ENCODE data around the gene CDC42.
"Not testable (repeated sequence)": the region's sequence is repeated elsewhere in the genome, so short reads cannot be mapped to it uniquely, and the experiment has no call there.

The CDC42 gene

DNA sequence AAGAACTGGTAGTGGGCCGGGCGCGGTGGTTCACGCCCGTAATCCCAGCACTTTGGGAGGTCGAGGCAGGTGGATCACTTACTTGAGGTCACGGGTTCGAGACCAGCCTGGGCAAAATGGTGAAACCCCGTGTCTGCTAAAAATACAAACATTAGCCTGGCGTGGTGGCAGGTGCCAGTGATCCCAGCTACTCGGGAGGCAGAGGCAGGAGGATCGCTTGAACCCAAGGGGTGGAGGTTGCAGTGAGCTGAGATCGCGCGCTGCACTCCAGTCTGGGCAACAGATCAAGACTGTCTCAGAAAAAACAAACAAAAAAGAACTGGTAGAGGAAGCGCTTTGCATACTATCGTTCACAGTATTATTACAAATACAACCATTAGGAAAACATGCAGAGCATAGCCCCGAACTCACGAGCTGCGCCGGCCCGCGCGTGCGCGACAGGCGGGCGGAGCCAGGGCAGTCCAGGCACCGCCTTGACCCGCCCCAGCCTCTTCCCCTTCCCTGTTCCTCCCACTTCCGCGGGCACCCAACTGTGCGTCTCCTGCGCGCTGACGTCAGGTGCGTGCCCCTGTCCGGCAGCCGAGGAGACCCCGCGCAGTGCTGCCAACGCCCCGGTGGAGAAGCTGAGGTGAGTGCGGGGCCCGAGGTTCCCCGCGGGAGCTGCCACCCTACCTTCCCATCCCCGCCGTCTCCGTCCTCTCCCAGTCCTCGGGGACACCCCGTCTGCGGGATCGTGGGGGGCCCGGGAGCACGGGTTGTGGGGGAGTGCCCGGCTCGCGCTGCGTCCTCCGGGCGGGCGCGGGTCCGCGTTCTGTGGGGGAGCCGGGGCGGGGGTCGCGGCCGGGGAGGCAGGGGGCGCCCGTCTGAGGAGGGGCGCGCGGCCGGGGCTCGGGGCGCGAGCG is at the start of gene CDC42:
TSS of gene CDC42 (plus strand) at position 595 of the 902 bp plus-strand sequence. CDS start 25,770 bp downstream, outside the sequence.
- DNase-seq, result peak; percentile 94

DNA sequence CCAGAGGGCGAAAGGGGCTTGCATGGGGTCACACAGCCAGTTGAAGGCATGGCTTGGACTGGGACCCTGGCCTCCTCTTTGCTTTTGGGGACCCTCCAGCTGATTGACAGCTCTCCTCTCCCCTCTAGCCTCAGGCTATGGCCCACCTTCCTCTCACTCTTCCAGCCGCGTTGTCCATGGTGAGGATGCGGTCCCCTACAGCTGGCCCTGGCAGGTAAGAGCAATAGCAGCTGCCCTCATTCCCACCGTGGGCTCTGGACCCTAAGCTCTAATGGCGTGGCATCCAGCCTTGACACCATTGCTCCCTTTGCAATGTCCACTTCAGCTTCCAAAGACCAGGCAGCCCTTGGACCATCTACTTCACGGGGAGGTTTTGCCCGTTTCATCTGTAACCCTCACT is 49.6 kb upstream of the CDC42 start:
- DNase-seq, result not testable (repeated sequence)

DNA sequence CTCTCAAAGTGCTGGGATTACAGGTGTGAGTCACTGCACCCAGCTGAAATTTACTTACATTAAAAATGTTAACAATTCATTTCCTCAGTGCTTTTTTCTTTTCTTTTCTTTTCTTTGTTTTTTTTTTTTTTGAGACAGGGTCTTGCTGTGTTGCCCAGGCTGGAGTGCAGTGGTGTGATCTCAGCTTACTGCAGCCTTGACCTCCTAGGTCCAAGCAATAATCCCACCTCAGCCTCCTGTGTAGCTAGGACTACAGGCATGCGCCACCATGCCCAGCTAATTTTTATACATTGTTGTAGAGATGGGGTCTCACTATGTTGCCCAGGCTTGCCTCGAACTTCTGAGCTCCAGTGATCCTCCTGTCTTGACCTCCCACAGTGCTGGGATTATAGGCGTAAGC is 48.5 kb upstream of the CDC42 start:
- not testable (repeated sequence) for DNase-seq

DNA sequence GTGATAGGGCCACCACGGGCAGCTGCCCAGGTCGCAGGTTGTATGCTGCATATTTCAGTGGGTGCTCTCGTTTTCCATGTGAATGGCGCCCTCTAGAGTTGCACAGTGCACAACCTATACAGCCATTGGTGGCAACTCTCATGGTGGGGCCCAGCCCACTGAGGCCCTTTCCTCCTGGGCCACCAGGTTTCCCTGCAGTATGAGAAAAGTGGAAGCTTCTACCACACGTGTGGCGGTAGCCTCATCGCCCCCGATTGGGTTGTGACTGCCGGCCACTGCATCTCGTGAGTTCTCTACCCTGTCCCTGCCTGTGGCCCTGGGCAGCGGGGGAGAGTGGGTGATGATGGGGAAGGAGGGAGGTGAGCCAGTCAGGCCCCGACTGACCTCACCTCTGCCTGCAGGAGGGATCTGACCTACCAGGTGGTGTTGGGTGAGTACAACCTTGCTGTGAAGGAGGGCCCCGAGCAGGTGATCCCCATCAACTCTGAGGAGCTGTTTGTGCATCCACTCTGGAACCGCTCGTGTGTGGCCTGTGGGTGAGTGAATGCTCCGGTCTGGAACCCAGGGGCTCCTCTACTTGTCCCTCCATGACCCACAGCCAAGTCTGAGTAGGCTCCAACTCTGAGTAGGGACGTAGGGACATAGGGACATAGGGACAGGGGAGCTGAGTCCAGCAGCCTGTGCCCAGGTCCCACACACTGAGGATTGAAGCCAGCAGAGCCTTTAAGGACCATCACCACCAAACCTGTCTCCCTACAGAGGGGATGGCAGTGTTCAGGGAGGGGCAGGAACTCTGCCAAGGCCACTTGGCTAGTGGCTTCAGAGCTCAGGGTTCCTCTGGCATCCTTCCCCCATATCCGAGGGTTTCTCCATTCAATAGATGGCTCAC is 47.0 kb upstream of the CDC42 start:
- DNase-seq, result peak; percentile 67

DNA sequence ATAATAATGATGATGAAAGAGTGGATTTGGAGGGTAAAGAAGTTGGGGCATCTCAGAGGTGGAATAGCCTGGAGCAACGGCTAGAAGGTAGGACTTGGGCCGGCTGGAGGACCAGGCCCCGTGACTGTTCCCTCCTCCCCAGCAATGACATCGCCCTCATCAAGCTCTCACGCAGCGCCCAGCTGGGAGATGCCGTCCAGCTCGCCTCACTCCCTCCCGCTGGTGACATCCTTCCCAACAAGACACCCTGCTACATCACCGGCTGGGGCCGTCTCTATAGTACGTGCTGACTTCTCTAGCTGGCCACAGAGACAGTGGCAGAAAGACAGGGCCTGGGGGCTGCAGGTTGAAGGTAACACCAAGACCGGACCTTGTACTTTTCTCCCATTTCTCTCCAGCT is 45.8 kb upstream of the CDC42 start:
- not testable (repeated sequence) for DNase-seq

DNA sequence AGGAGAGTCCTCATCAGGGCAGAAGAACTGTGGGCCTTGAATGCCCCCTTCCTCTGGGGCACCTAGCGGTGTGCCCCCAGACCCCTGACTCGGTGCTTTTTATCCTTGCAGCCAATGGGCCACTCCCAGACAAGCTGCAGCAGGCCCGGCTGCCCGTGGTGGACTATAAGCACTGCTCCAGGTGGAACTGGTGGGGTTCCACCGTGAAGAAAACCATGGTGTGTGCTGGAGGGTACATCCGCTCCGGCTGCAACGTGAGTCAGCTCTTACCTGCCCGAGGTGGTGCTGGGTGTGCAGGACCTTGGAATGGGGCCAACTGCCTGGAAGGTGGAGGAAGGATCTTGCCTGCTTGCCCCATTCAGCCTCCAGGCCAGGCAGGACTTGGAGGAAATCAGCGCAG is 45.2 kb upstream of the CDC42 start:
- DNase-seq, result not testable (repeated sequence)

DNA sequence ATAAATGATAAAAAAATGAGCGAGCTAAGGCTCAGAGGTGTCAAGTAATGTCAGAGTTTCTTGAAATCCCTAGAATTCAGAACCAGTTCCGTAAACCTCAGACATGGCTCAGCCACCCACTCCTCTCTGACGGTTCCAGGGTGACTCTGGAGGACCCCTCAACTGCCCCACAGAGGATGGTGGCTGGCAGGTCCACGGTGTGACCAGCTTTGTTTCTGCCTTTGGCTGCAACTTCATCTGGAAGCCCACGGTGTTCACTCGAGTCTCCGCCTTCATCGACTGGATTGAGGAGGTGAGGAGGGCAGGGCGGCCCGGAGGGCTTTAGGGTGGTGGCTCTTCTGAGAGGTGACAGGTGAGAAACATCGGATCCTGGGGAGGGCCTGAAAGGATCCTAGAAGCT is 42.9 kb upstream of the CDC42 start:
- not testable (repeated sequence) for DNase-seq

DNA sequence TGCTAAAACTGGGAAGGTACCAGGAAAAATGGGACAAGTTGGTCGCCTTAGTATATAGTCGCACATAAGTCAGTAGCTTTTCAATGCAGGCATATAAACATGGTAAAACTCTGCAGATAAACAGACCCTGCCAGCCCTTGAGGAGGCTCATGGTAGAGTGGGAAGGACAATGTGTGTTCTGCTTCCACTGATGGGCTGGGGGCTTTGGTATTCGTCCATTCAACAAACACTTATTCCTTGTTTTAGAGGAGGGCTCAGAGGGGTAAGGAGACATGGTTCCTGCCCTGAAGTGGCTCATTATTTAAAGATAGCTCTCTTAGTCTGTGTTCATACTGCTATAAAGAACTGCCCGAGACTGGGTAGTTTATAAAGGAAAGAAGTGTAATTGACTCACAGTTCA is 39.8 kb upstream of the CDC42 start:
- DNase-seq, result not testable (repeated sequence)

DNA sequence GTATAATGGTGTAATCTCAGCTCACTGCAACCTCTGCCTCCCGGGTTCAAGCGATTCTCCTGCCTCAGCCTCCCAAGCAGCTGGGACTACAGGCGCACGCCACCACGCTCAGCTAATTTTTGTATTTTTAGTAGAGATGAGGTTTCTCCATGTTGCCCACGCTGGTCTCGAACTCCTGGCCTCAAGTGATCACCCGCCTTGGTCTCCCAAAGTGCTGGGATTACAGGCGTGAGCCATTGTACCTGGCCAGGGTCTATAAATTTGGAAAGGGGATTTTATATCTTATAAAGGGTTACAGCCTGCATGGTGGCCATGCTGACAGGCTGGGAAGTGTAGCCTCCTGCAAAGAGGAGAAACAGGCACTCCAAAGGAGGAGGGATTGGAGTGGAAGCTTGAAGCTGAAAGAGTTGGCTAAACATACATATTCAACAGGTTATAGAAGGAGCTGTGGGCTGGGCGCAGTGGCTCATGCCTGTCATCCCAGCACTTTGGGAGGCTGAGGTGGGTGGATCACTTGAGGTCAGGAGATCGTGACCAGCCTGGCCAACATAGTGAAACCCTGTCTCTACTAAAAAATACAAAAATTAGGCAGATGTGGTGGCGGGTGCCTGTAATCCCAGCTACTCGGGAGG is 37.8 kb upstream of the CDC42 start:
- not testable (repeated sequence) for DNase-seq

DNA sequence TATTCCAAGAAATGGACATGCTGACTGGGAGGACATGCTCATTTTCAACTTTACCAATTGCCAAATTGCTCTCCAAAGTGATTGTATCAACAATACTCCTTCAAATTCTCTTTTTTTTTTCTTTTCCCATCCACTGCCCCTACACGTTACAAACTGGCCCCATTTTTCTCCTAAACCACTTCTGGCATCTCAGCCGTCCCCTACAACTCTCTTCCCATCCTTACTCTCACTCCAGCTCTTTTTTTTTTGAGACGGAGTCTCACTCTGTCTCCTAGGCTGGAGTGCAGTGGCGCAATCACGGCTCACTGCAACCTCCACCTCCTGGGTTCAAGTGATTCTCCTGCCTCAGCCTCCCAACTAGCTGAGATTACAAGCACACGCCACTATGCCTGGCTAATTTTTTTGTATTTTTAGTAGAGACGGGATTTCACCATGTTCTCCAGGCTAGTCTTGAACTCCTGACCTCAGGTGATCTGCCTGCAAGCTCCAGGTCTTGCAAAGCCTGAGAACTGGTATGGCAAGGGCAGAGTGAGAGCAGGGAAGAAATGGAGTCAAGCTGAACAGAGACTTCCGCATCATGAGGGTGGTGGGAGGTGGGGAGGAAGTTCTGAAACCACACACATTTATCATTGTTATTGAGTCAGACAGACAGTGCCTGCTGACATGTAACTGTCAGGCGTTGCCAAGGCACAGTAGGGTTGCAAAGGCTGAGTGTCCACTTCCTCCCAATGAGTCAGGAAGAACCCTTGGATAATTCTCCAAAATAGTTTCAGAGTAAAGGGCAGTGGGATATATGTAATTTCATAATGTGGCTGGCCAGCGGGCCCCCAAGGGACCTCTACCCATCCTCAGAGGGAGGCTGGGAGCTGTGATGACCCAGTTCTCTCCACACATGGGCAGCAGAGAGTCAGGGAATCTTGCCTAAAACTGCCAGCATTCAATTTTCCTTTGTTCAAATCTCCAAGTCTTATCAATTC is 33.6 kb upstream of the CDC42 start:
- DNase-seq, result peak; percentile 37

DNA sequence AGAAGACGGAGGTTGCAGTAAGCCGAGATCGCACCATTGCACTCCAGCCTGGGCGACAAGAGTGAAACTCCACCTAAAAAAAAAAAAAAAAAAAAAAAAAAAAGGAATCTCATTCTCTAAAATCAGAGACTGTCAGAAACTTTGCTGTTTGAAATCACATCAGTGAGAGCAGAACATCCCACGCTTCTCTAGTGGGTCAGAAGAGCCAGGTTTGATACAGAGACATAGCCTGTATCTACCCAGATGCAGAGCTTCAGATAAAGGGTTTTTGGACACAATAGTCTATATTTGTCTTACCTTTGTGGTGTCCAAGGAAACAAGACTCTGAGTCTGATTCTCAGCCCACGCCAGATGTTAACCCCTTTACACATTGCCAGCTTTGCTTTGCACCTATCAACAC is 31.4 kb upstream of the CDC42 start:
- DNase-seq, result peak; percentile 21

DNA sequence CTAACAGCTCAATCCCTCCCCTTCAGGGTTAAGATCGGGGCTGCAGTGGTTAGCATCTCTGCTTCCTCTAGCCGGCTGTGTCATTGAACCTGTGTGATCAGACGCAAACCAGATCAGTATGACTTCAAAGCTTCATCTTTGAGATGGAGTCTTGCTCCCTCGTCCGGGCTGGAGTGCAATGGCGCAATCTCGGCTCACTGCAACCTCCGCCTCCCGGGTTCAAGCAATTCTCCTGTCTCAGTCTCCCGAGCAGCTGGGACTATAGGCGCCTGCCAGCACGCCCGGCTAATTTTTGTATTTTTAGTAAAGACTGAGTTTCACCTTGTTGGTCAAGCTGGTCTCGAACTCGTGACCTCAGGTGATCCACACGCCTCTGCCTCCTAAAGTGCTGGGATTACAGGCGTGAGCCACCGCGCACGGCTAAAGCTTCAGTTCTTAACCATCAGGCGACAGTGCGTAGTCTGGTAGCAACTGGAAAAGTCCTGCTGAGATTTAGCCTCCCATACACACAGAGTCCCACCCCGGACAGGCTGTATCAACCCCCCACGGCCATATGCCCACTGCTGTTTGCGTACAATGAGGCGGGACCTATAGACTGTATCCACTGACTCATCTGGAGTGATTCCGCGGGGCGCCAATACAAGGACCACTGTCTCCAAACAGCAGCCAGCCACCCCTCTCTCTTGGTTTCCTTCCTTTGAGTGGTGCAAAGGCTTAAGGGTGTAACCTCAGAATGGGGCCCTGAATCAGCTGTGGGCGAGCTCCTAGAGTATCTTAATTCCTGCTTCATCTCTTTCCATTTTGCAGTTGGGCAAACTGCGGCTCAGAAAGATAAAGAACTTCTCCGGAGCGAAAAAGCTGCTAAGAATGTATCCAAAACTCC is 27.8 kb upstream of the CDC42 start:
- DNase-seq, result peak; percentile 86

DNA sequence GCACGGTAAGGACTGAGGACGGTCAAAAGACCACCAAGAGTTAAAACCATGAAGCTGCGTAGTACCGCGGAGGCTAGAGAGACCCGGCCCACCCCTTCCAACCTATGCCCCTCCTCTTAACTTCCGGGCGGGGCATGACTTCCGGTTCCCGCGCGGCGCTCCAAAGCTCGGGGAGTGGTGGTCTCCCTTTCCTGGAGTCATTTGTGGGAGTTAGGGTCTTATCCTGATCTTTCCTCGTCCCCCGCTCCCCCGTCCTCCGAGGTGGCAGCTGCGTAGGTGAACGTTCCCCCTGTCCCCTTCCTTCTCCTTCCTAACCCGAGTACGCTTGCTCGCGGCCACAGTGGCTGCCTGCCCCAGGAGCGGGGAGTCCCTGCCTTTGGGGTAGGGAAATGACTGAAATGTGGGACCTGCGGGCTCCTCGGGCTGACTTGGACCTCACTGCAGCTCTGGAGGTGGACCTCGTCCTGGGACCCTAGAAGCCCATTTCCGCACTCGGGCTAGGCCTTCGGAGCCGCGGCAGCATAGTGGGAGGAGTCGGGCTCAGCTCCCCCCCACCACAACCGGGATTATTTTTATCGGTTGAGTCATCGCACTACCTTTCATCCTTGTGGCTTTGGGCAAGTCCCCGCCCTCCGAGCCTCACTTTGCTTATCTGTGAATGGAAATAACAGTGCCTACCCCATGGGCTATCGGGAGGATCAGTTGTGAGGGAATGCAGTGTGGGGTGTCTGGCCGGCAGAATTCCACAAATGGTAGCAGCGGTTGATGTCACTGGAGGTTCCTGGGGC is 26.9 kb upstream of the CDC42 start:
- DNase-seq, result peak; percentile 91

DNA sequence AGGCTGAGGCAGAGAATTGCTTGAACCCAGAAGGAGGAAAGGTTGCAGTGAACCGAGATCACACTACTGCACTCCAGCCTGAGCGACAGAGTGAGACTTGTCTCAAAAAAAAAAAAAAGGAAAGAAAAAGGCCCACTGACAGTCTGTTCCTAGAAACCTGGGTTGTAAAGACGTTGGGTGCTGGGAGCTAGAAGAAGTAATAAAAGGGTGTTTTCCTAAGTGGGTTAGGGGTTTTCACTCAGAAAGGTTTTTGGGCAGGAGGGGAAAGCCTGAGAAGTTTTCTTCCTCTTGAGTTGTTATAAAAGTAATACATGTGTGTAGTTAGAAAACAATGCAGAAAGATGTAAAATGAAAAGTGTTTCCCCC is 25.6 kb upstream of the CDC42 start:
- no peak for DNase-seq

DNA sequence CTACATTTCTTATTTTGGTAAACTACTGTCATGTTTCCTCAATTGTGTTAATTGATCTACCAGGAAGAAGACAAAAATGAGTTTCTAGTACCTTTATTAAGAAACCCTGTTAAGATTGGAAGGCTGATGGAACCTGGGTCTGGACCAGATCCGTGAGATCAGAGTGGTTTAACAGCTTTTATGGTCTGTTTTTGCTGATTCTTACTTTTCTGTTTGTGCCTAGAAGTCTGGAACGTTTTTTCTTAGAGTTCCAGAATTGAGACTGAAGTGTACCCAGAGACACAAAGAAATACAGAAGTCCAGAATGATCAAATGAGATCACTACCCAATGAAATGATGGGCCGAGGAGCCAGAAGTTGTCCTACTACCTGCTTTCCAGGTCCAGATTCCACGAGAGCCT is 22.5 kb upstream of the CDC42 start:
- no peak for DNase-seq

DNA sequence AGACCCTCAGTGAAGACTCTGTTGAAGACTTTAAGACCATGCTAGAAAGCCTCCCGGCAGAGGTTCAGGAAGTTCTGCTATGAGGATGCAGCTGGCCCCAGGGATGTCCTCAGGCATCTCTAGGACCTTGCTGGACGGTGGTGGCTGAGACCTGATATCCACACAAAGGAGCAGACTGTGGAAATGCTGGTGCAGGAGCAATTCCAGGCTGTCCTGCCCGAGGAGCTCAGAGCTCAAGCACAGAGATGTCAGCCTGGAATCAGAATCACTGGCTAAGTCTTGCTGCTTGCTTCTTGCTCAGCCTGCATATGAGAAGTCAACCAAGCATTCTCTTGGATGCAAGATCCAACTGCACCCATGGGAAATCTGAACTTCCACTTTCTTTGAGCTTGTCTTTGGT is 22.0 kb upstream of the CDC42 start:
- DNase-seq, result no peak

DNA sequence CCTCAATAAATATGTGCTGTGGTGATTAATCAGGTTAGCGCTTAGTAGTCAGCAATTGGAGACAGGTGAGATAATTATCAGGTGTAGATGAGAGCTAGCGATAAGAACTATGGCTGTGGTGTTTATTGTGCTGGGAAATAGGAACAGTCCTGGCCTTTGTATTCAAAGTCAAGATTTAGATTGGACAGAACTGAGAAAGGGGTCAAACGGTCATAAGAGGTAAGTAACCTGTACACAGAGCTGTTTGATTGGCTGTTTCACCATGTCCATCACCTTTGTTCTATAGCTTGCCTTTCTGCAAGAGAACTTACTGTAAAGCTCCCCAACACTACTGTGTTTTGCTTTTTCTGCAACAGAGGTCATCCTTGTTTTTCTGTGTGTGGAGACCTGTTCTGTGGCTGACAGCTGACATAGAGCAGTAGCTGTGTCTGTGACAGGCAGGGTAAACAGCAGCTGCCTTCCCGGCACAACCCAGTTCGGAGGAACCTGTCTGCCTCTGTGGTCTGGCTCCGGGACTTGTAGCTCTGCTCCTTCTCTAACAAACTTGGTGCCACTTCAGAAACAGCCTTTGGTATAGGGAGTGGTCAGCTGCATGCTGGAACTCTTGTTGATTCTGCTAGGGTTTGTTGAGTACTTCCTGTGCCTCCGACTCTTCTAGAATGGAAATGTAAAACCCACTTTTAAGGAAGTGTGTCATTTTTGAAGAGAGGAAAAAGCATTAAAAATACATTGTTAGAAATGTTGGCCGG is 21.1 kb upstream of the CDC42 start:
- no peak for DNase-seq

DNA sequence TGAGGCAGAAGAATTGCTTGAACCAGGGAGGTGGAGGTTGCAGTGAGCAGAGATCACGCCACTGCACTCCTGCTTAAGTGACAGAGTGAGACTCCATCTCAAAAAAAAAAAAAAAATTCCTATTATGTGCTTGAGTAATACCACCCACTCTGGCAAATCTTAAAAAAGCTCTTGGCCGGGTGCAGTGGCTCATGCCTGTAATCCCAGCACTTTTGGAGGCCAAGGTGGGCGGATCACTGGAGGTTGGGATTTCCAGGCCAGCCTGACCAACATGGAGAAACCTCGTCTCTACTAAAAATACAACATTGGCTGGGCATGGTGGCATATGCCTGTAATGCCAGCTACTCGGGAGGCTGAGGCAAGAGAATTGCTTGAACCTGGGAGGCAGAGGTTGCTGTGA is 17.7 kb upstream of the CDC42 start:
- not testable (repeated sequence) for DNase-seq

DNA sequence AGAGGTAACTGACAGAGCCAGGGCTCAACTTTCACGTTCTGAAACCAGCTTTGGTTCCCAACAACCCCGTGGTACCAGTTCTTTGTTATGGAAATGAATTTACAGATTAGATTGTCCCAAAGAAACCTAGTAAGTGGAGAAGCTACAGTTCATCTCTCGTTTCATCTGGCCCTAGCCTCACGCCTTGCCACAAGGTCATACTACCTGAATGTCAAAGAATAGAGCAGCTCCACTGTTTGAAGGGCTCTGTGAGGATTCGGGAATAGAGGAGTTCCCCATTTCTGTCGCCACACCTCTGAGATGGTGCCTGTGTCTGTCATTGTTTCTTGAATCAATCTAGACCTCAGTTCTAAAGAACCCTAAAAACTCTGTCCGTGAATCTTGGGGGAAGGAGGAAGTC is 15.0 kb upstream of the CDC42 start:
- no peak for DNase-seq

All from NCI-H69 (cell line).